AG04449 (cell line): ENCODE measurements around the gene NR1H3.

Experiments
- CTCF ChIA-PET: fragments of 350-600 bp; formaldehyde crosslinking; extraction: SDS; loops from one replicate; lab custom pipeline; 2021; ENCODE audit warnings: antibody characterized with exemption; lab: Yijun Ruan, JAX
- POLR2A ChIA-PET: fragments of 400-600, 350-600 bp; formaldehyde crosslinking; extraction: SDS; loops from one replicate; lab custom pipeline; 2020; ENCODE audit warnings: antibody characterized with exemption, inconsistent platforms; lab: Yijun Ruan, JAX
- DNase-seq: peaks from one replicate; pipeline ENCODE4 v3.0.0-alpha.2; 2010; ENCODE audit warnings: low read depth, low spot score
- H3K4me3 ChIP-seq: 2 replicates; pipeline ENCODE4 v1.5.1; 2011; ENCODE audit warnings: low read depth, mild to moderate bottlenecking, control low read depth, low read length
- TF ChIP-seq, protein P1 (sequence below): IDR thresholded peaks from one replicate; pipeline ENCODE4 v1.5.1; 2011; ENCODE audit warnings: mild to moderate bottlenecking, moderate library complexity, low read length, control low read depth, inconsistent platforms; ENCODE audit not compliant: insufficient read depth; ENCODE audit errors: missing control alignments

The NR1H3 gene

DNA sequence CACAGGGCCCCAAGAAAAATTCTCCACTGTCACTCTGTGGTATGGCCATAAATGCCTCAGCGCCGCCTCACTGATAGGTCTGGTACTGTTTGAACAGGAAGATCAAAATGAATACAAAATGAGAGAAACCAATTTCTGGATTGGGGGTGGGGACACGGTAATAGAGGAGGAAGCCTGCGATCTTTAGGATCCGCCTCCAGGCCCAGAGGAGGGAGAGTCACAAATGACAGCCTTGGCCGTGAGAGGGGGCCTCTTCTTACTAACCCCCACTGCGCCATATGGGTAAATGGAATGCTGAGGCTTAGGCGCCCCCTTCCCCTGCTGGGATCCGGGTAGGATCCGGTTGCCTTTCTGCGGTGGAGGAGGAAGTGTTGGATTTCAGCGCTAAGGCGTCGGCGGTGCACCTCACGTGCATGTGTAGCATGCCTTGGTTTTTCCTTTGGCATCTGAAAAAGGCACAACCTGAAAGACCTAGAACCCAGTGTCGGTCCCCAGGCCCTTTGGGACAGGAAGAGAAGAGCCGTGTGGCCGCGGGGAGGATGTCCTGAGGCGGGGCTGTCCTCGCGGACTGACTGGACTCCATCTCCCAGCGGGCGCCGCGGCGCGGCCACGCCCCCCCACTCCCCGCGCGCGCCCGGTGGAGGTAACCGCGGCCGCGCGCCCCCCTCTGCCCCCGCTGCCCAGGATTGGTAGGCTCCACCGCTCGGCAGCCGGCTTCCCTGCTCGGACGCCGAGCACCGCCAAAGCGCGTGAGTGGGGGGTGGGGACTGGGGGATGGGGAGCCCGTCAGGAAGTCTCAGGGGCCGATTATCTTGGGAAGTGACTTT lies 11.4 kb downstream of the NR1H3 start:
- ChIA-PET POLR2A (no interaction called here), CTCF (interaction anchor here (2.2 to 5.8 kb wide), 5 partner anchors 10 to 91 kb away, joined by 6 to 41 read pairs (median 15); partner anchors contain the start of gene NR1H3)
- TF ChIP-seq, protein P1, sequence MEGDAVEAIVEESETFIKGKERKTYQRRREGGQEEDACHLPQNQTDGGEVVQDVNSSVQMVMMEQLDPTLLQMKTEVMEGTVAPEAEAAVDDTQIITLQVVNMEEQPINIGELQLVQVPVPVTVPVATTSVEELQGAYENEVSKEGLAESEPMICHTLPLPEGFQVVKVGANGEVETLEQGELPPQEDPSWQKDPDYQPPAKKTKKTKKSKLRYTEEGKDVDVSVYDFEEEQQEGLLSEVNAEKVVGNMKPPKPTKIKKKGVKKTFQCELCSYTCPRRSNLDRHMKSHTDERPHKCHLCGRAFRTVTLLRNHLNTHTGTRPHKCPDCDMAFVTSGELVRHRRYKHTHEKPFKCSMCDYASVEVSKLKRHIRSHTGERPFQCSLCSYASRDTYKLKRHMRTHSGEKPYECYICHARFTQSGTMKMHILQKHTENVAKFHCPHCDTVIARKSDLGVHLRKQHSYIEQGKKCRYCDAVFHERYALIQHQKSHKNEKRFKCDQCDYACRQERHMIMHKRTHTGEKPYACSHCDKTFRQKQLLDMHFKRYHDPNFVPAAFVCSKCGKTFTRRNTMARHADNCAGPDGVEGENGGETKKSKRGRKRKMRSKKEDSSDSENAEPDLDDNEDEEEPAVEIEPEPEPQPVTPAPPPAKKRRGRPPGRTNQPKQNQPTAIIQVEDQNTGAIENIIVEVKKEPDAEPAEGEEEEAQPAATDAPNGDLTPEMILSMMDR = peak; percentile 11
- peak; percentile 44 for DNase-seq
- peak overlapping the region; percentile 75 for H3K4me3 ChIP-seq

DNA sequence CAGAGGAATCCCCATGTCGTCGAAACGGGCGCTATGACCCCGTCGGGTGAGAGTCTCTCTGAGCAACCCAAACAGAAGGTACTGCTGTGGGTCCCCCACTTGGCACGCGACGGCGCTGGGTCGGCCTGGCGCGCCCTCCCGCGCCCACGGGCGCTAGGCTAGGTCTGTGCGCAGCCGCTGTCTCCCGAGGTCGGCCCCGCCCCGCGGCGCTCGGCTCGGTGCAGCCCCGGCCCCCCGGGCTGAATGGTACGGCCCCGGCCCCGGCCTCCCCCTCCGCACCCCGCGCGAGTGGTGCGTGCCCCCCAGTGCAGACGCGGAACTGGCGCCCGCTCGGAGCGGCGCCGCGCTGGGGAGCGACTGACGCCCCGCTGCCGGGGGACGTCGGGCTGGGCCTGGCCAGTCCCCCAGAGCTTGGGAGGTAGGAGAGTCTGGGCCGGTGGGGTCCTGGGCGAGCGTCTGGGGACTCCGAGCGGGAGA lies 12.1 kb downstream of the NR1H3 start, which contains the start of gene MADD:
Gene MADD, plus strand, starts transcription at position 305 of the 477 bp plus-strand sequence.
- ChIA-PET POLR2A (no interaction called here), CTCF (interaction anchor here (3.5 to 5.8 kb wide), 3 partner anchors 11 to 90 kb away, joined by 10 to 41 read pairs (median 15); partner anchors contain the start of gene NR1H3)
- DNase-seq = no peak

DNA sequence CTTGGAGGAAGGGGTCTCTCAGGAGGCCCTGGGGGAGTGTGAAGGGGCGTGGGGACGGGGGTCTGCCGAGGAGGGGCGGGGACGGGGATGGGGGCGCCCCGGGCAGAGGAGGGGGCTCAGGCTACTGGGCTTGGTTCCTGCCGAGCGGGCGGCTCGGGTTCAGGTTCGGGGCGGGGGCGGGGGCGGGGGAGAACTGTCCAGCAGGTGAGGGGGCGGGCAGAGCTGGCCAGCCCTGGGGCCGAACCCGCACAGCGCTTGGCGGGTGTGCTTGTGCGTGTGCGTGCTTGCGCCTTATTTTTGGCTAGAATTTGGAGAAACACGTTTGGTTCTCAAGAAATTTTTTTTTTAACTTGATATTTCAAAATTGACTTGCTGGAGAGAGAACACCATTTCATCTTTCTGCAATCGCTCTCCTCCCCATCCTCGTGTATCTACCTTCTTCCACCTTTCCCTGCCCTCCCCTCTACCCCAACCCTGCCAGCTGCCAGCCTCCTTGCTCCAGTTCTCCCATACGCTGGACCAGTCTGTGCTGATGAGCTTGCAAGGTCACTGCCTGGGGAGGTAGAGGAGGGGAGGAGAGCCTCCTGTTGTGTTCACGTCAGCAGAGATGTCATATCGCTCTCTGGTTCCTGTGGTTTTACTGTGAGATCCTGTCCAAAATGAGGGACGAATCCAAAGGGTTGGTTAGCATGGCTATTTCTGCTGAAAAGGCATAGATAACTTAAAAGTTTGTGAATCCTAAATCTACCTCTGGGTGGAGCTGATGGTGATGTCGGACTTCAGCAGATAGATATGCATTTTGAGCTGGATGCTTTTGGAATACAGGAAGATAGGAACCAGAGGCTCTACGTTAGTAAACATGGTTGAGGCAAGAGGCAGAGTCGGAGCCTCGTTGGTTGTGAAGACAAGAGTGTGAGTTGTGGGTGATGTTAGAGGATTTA lies 12.8 kb downstream of the NR1H3 start:
- DNase-seq = no peak
- CTCF ChIA-PET = interaction anchor here (0.6 to 5.8 kb wide), 13 partner anchors 12 to 108 kb away, joined by 3 to 41 read pairs (median 4); partner anchors contain the start of gene NR1H3

More for the DNA sequence above, 12.1 kb downstream of the NR1H3 start, which contains the start of gene MADD:
- H3K4me3 ChIP-seq = peak within 1 kb of the TSS; percentile 75
- TF ChIP-seq, protein P1 = no peak

DNA sequence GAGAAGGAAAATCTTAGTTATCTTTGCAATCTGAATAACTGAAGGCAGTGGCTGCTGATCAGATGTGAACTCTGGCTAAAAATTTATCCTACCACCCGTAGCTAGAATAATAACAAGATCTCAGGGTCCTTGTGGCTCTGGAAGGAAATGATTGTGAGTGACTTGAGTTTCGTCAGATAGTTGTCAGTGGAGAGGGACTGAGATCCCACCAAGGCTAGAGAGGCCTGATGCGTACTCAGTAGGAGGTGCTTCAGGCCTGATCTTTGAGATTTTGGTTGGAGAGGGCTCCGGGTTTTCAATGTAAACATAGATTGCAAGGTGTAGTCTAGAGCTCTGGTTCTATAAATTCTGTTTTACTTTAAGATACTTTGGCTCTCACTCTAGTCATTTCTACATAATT lies 13.5 kb downstream of the NR1H3 start:
- H3K4me3 ChIP-seq = peak overlapping the region; percentile 75
- CTCF ChIA-PET = interaction anchor here (0.6 to 5.8 kb wide), 14 partner anchors 12 to 109 kb away, joined by 3 to 41 read pairs (median 4); partner anchors contain the start of genes ARFGAP2 and NR1H3
- DNase-seq = no peak
- POLR2A ChIA-PET = interaction anchor here (1.2 kb wide), 1 partner anchor 86 kb away, joined by 3 read pairs; no protein-coding TSS in a partner anchor
- TF ChIP-seq, protein P1 = no peak

More for the DNA sequence above, 12.8 kb downstream of the NR1H3 start:
- peak overlapping the region; percentile 75 for H3K4me3 ChIP-seq
- TF ChIP-seq, protein P1 = peak; percentile 1
- POLR2A ChIA-PET = interaction anchor here (1.2 kb wide), 1 partner anchor 85 kb away, joined by 3 read pairs; no protein-coding TSS in a partner anchor

DNA sequence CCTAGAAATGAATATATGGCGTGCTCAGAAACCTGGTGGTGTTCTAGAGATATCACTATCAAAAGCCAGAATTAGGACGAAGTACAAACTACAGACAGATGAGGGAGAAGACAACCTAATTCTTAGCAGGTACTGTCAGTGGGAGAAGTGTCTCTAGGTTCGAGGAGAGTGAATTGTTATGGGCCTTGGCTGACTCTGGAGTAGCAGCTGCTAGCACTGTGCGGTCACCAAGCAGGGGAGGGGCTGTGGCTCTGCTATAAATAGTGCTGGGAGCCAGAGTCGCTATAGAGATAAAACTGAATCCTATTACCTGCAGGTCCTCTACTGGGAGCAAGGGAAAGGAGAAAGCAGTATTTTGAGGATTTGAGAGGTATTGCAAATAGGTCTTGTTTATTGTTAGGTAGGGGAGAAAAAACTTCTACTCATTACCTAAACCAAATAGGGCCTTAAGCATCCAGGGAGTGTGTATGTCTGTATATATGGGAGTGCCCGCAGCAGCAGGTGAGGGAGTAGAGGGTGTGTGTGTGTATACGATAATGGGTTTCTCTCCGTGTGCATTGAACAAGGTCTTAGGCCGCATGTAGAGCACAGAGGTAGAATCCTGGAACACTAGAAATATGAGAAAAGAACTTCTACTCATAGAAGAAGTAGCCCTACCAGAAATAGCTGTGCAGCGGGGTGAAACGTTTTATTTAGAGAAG lies 14.3 kb downstream of the NR1H3 start:
- ChIA-PET POLR2A (interaction anchor here (1.1 kb wide), 1 partner anchor 24 kb away, joined by 6 read pairs; the partner anchor contains the start of gene ACP2), CTCF (interaction anchor here (0.8 to 5.8 kb wide), 12 partner anchors 8 to 110 kb away, joined by 3 to 41 read pairs (median 4); partner anchors contain the start of genes ARFGAP2 and NR1H3)
- TF ChIP-seq, protein P1 = no peak
- H3K4me3 ChIP-seq = no peak overlapping the region
- DNase-seq = no peak
